OCI-LY7 (cell line): Measurements from ENCODE around the gene PHLDA3. TPM values are rescaled to one million over a fixed set of nuclear protein-coding genes. Genes with fewer than 3 reads are reported as not detected.
"Not testable (repeated sequence)": the region's sequence is repeated elsewhere in the genome, so short reads cannot be mapped to it uniquely, and the experiment has no call there.

Source experiments
- BruUV-seq: library from RNA; stranded (reverse); fragments of 400-500 nt; replicated peaks from 2 replicates; lab custom pipeline; 2021; lab: Mats Ljungman, UMichigan
- CTCF ChIA-PET: fragments of 300-600 bp; sonication (Branson Sonifier 250); formaldehyde crosslinking; loops from one replicate; lab custom pipeline; 2022; ENCODE audit warnings: antibody characterized with exemption; ENCODE audit not compliant: unreplicated experiment; lab: Charles Lee
- POLR2A ChIA-PET: fragments of 300-600 bp; sonication (Branson Sonifier 250); formaldehyde crosslinking; loops from one replicate; lab custom pipeline; 2022; ENCODE audit warnings: antibody characterized with exemption; lab: Charles Lee
- DNase-seq: peaks from one replicate; pipeline ENCODE4 v3.0.0-alpha.2; 2015; ENCODE audit warnings: low spot score
- H2AFZ ChIP-seq: fragments of 200-600 bp; sonication (generic), shearing (Covaris generic); 2 replicates; pipeline ENCODE4 v1.6.1; 2014; ENCODE audit warnings: mild to moderate bottlenecking, antibody characterized with exemption, low read length, moderate library complexity
- H3K27ac ChIP-seq: fragments of 200-600 bp; sonication (generic); 2 replicates; pipeline ENCODE4 v1.5.1; 2014; ENCODE audit warnings: mixed run types, low read depth, mild to moderate bottlenecking, moderate library complexity, low read length, inconsistent platforms; ENCODE audit not compliant: poor library complexity, severe bottlenecking
- H3K36me3 ChIP-seq: fragments of 200-600 bp; sonication (generic); 2 replicates; pipeline ENCODE4 v1.6.1; 2014; ENCODE audit warnings: mild to moderate bottlenecking, antibody characterized with exemption, low read length, moderate library complexity, mixed read lengths; ENCODE audit not compliant: insufficient read depth
- H3K4me1 ChIP-seq: fragments of 200-600 bp; sonication (generic); 2 replicates; pipeline ENCODE4 v1.5.1; 2014; ENCODE audit warnings: mild to moderate bottlenecking, low read length; ENCODE audit not compliant: insufficient read depth, poor library complexity, severe bottlenecking
- H3K4me2 ChIP-seq: fragments of 200-600 bp; sonication (generic); 2 replicates; pipeline ENCODE4 v1.6.1; 2014; ENCODE audit warnings: mild to moderate bottlenecking, low read length
- H3K4me3 ChIP-seq: fragments of 200-600 bp; sonication (generic); 2 replicates; pipeline ENCODE4 v1.5.1; 2014; ENCODE audit warnings: mild to moderate bottlenecking, low read depth, low read length; ENCODE audit not compliant: poor library complexity, severe bottlenecking
- H3K79me2 ChIP-seq: fragments of 200-600 bp; sonication (generic); 2 replicates; pipeline ENCODE4 v1.6.1; 2016; ENCODE audit warnings: low read depth, mild to moderate bottlenecking, low read length, moderate library complexity, mixed read lengths; ENCODE audit not compliant: insufficient read depth
- H3K9me2 ChIP-seq: fragments of 200-600 bp; sonication (generic); 2 replicates; pipeline ENCODE4 v1.6.1; 2016; ENCODE audit warnings: mild to moderate bottlenecking, low read length, mixed read lengths; ENCODE audit not compliant: insufficient read depth
- H3K9me3 ChIP-seq: fragments of 200-600 bp; sonication (generic); 2 replicates; pipeline ENCODE4 v1.6.1; 2014; ENCODE audit warnings: mild to moderate bottlenecking, mixed run types, low read length, mixed read lengths
- H4K20me1 ChIP-seq: fragments of 200-600 bp; sonication (generic); 2 replicates; pipeline ENCODE4 v1.6.1; 2014; ENCODE audit warnings: mild to moderate bottlenecking, antibody characterized with exemption, low read length, moderate library complexity, mixed read lengths; ENCODE audit not compliant: insufficient read depth
- CTCF ChIP-seq: fragments of 200-600 bp; sonication (generic); conservative IDR thresholded peaks from 2 replicates; pipeline ENCODE4 v1.5.1; 2014; ENCODE audit warnings: mild to moderate bottlenecking, antibody characterized with exemption, low read length, moderate library complexity, mixed read lengths
- EZH2phosphoT487 ChIP-seq: fragments of 200-600 bp; sonication (generic); IDR thresholded peaks from 2 replicates; pipeline ENCODE4 v1.6.1; 2018; ENCODE audit warnings: low read depth, borderline replicate concordance, mild to moderate bottlenecking, mixed run types, antibody characterized with exemption, low read length, moderate library complexity, mixed read lengths
- intact Hi-C: fragments of 100-400 bp; cut with micrococcal nuclease; formaldehyde crosslinking; loops from one replicate; pipeline ENCODE4 v1.10.0; 2022; ENCODE audit not compliant: unreplicated experiment
- total RNA-seq, 2 experiments: library from RNA; depleted of rRNA in 1 of 2; stranded (reverse); fragments of >200 nt in 1 of 2; shearing (Covaris generic) in 1 of 2; gene quantifications; 2 replicates each; pipeline ENCODE4 v1.2.3, GENCODE V29; 2014 to 2022

PHLDA3 gene
- total RNA-seq, 2 experiments from 2014 or later = not detected

- H3K9me2 ChIP-seq = no peaks in the 10 kb centered on the region
- H3K4me1 ChIP-seq = no peaks in the 10 kb centered on the region
- no peak overlapping the region for H2AFZ ChIP-seq
- intact Hi-C loops = no loop called here
- peaks cover 50% of the 10 kb centered on the region for H3K36me3 ChIP-seq
- no peaks in the 10 kb centered on the region for H3K79me2 ChIP-seq
- POLR2A ChIA-PET = interaction anchor here (1.1 to 1.4 kb wide), 2 partner anchors 9 to 15 kb away, joined by 3 read pairs; no protein-coding TSS in a partner anchor
- no peaks in the 10 kb centered on the region for H3K9me3 ChIP-seq
- BruUV-seq = no TSS peak
- no peak overlapping the region for H3K4me3 ChIP-seq
- no peak for TF ChIP-seq EZH2phosphoT487
- TF ChIP-seq CTCF = no peak
- DNase-seq = no peak
- H3K27ac ChIP-seq = no peak overlapping the region
- CTCF ChIA-PET = interaction anchor here (0.8 kb wide), 1 partner anchor 16 kb away, joined by 4 read pairs; no protein-coding TSS in a partner anchor
- H4K20me1 ChIP-seq = peaks cover 4% of the 10 kb centered on the region; the same call in 1 of the 2 replicates
- no peak overlapping the region for H3K4me2 ChIP-seq
Observed at GRCh38 chr1:201495551-201496295, 26.7 kb upstream of the PHLDA3 start.

- intact Hi-C loops = no loop called here
- CTCF ChIA-PET = no interaction called here
- H3K4me3 ChIP-seq = no peak overlapping the region
- TF ChIP-seq EZH2phosphoT487 = no peak
- no peak for TF ChIP-seq CTCF
- H3K36me3 ChIP-seq = peaks cover 67% of the 10 kb centered on the region
- no peak for DNase-seq
- H3K4me1 ChIP-seq = no peaks in the 10 kb centered on the region
- no peaks in the 10 kb centered on the region for H3K9me2 ChIP-seq
- no peak overlapping the region for H3K27ac ChIP-seq
- H2AFZ ChIP-seq = no peak overlapping the region
- BruUV-seq = no TSS peak
- no peaks in the 10 kb centered on the region for H3K9me3 ChIP-seq
- H4K20me1 ChIP-seq = peaks cover under 1% of the 10 kb centered on the region; the same call in 1 of the 2 replicates
- no peak overlapping the region for H3K4me2 ChIP-seq
- POLR2A ChIA-PET = no interaction called here
- H3K79me2 ChIP-seq = no peaks in the 10 kb centered on the region
Observed at GRCh38 chr1:201493757-201494617, 25.0 kb upstream of the PHLDA3 start.

GRCh38 chr1:201493026-201493656, 24.2 kb upstream of the PHLDA3 start:
- H3K4me1 ChIP-seq, POLR2A ChIA-PET, H3K79me2 ChIP-seq, DNase-seq, BruUV-seq, H2AFZ ChIP-seq, H3K4me3 ChIP-seq, H4K20me1 ChIP-seq, H3K4me2 ChIP-seq, CTCF ChIA-PET, intact Hi-C loops, H3K9me3 ChIP-seq, H3K27ac ChIP-seq, H3K9me2 ChIP-seq: not testable (repeated sequence)
- peaks cover 75% of the 10 kb centered on the region for H3K36me3 ChIP-seq
